ENCODE data around the gene KDM5A.
"Not testable (repeated sequence)": the region's sequence is repeated elsewhere in the genome, so short reads cannot be mapped to it uniquely, and the experiment has no call there.

The KDM5A gene

GRCh38 chr12:237026-237815, 151.9 kb downstream of the KDM5A start:
- no peak for DNase-seq

DNA sequence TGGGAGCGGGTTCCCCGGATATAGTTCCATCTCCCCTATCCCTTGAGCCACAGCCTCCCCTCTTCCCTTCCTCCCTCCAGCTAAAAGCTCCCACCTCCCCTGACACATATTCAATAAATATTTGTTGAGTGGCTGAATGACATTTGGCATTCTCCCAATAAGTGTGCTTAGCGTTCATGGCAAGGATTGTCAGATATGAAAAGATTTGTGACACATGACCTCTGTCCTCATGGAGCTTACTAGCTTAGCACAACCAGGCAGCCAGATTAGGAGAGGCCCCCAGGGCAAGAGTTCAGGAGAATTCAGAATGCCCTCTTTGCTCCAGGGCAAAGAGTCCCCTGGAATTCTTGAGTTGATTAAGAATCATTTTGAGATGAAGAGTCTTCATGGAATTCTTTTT, 152.7 kb downstream of the KDM5A start:
- DNase-seq, result no peak

GRCh38 chr12:235967-236366, 153.2 kb downstream of the KDM5A start:
- DNase-seq, result not testable (repeated sequence)

- DNase-seq, result no peak
These were observed 154.2 kb downstream of the KDM5A start for GRCh38 chr12:234891-235415.

GRCh38 chr12:234019-234418, 155.1 kb downstream of the KDM5A start:
- DNase-seq, result no peak

DNA sequence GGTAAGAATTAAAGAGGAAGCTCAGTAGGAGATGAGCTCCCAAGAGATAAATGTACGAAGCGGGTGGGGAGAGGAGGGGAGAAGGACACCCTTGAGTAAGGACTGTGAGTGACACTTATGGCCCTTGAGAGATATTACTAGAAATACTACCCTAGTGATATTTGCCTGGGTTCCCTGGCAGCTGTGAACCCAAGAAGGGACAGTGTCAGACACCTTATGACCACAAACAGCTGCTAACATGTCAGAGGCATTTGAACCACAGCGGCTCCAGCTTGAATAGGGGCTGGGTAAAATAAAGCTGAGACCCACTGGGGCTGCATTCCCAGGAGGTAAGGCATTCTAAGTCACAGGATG, 155.5 kb downstream of the KDM5A start:
- no peak for DNase-seq

DNA sequence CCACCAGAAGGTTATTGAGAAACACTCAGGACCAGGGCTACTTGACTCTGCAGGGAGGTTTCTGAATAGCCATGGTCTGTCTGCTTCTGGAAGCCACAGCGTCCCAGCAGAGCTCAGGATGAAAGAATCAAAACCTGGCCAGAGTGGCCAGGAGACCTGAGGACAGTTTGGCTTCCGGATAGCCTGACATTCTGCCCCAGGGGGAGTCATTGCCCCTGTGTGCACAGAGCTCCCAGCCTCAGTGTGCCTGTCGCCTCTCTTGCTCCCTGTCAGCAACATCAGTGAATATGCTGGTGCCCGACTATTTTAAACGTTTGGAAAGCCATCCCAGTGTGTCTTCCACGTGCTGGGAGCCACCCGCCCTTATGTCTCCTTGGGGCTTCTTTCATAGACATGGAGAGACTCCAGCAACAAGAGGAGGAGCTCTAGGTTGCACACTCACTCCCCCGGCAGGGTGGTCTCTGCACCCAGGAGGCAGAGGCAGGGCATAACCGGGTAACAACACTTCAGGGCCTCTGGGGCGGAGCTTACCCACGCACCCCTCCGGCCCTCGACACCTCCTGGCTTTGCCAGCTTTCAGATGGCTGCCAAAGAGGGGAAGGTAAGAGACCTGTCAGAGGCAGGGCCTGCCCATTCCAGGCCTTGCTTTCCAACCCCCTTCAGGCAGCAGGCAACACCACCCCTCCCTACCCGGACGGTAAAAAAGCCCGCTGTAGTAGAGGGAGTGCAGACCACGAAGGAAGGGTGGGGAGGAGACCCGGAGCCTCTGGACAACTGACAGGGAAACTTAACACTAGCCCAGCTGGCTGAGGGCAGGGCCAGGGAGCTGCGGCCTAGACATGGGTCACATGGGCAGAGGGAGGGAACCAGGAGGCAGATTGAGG, 156.1 kb downstream of the KDM5A start:
- no peak for DNase-seq

DNA sequence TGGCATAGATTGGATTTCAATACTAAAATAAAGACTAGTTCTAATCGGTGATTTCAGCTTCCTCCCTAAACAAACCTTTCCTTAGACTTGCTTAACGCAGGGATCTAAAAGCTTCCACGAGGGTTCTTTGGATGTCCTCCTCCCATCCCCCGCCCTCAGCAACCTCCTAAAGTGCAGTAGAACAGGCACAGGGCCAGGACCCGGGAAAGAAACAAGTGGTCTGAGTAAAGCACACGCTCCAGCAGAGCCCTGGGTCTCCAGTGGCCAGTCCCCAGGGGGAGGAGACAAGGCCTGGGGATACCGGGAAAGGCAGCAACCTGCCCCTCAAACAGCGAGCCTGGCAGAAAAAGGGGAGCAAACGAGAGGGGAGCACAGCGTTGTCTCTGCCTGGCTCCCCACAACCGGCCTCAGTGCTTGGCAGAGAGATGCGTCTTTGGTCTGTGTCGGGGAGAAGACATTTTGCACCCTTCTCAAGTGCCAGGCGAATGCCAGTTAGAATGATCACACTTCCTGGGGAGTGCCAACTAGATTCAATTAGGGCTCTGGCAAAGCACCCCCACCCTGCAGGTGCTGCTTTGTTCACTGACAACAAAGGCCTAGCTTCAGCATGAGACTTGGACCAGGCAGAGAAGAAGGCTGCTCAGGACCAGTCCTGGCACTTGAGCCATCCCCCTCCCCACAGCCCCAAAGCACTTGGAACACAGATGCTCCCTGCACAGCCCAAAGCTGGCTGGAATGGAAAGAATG, 158.0 kb downstream of the KDM5A start:
- DNase-seq, result no peak
